ENCODE measurements around the gene TMEM131. TPM values are rescaled to one million over a fixed set of nuclear protein-coding genes. Genes with fewer than 3 reads are reported as not detected.

TMEM131 gene
- total RNA-seq, 1 donor from 2014 or later = 28.9 TPM

DNA sequence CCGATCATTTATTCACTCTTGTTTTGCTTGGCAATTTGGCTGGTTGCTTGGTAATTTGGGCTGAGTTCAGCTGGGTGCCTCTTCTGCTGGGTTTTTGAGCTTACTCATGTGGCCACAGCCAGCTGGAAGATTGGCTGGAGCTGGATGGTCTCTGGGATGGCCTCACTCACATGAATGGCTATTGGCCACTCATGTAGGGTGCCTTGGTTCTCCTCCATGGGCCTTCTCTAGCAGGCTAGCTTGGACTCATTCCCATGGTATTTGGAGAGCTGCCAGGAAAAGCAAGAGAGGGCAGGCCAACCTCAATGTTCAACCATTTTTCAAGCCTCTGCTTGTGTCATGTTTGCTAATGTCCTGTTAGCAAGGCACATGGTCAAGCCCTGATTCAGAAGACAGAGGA, 265.5 kb downstream of the TMEM131 start:
- Histone ChIP-seq H3K4me1 (peaks cover 32% of the 10 kb centered on the region), H3K4me3 (no peak overlapping the region), H3K27me3 (ENCODE audit: low read depth) (no peaks in the 10 kb centered on the region), H3K36me3 (no peaks in the 10 kb centered on the region), H3K27ac (replicated peaks) (no peak overlapping the region), H3K9me3 (replicated peaks) (peaks cover 14% of the 10 kb centered on the region)
- TF ChIP-seq, protein P1, sequence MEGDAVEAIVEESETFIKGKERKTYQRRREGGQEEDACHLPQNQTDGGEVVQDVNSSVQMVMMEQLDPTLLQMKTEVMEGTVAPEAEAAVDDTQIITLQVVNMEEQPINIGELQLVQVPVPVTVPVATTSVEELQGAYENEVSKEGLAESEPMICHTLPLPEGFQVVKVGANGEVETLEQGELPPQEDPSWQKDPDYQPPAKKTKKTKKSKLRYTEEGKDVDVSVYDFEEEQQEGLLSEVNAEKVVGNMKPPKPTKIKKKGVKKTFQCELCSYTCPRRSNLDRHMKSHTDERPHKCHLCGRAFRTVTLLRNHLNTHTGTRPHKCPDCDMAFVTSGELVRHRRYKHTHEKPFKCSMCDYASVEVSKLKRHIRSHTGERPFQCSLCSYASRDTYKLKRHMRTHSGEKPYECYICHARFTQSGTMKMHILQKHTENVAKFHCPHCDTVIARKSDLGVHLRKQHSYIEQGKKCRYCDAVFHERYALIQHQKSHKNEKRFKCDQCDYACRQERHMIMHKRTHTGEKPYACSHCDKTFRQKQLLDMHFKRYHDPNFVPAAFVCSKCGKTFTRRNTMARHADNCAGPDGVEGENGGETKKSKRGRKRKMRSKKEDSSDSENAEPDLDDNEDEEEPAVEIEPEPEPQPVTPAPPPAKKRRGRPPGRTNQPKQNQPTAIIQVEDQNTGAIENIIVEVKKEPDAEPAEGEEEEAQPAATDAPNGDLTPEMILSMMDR (IDR thresholded peaks at IDR 0.05; ENCODE audit: borderline replicate concordance) = no peak
- no peak for DNase-seq
- intact Hi-C loops (cut with micrococcal nuclease) = no loop called here

DNA sequence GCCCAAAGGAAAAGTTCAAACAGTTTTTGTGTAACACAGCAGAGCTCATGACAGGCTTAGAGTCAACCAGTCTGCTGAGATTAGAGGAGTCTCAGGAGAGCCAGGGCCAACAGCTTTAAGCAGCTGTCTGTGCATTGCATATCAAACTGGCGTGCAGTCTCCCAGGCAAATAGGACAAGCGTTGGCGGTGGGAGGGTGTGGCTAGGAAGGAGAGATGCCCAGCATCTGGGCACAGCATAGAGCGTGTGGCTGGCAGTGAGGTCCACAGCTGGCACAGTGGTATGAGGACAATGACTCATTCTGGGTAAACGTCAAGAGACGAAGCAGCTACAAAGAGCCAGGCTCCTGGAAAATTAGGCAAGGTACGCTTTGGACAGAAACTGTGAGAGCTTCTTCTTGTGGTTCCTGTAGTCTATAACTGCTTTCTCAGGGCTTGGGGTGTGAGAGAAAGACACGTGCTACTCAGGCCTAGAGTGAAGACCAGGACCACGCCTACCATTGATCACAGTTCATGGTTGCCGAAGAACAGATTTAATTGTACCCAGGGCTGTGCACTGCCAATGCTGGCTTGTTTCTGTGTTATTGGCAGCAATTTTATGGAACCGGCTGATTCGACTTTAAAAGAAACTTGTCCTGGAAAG, 267.5 kb downstream of the TMEM131 start:
- intact Hi-C loops (cut with micrococcal nuclease) = loop anchor here (1.0 kb wide), 1 partner anchor 13 kb away; no protein-coding TSS in a partner anchor

DNA sequence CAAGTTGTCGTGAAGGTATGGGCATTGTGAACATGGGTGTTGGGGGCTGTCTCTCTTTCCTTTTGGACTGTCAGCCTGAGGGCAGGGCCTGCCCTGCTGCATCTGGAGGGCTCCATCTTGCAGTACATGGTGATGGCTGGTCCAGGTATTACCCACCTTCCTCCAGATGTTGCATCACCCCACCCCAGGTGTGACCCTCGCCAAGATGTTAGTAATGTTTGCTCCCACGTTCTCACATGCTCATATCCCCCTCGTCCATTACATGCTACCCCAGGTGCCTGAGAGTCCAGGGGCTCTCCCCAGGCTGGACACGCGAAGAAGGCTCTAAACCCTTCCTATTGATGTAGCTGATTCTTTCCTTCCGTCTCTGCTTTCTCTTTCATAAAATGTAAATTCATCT, 268.5 kb downstream of the TMEM131 start:
- DNase-seq = no peak
- peaks cover 37% of the 10 kb centered on the region for H3K4me1 ChIP-seq
- no peaks in the 10 kb centered on the region for H3K36me3 ChIP-seq
- peaks cover 6% of the 10 kb centered on the region for H3K27me3 ChIP-seq (ENCODE audit: low read depth)
- TF ChIP-seq, protein P1 (IDR thresholded peaks at IDR 0.05; ENCODE audit: borderline replicate concordance) = no peak
- intact Hi-C loops (cut with micrococcal nuclease) = no loop called here
- H3K27ac ChIP-seq (replicated peaks) = peak overlapping the region; percentile 66
- peaks cover 14% of the 10 kb centered on the region for H3K9me3 ChIP-seq (replicated peaks)
- no peak overlapping the region for H3K4me3 ChIP-seq

More for the DNA sequence above, 267.5 kb downstream of the TMEM131 start:
- peak; percentile 57 for DNase-seq
- Histone ChIP-seq H3K9me3 (replicated peaks) (peaks cover 14% of the 10 kb centered on the region), H3K27me3 (ENCODE audit: low read depth) (peaks cover 6% of the 10 kb centered on the region), H3K4me3 (no peak overlapping the region), H3K27ac (replicated peaks) (peak overlapping the region; percentile 66), H3K36me3 (no peaks in the 10 kb centered on the region), H3K4me1 (peaks cover 37% of the 10 kb centered on the region)
- TF ChIP-seq, protein P1 (IDR thresholded peaks at IDR 0.05; ENCODE audit: borderline replicate concordance) = no peak

DNA sequence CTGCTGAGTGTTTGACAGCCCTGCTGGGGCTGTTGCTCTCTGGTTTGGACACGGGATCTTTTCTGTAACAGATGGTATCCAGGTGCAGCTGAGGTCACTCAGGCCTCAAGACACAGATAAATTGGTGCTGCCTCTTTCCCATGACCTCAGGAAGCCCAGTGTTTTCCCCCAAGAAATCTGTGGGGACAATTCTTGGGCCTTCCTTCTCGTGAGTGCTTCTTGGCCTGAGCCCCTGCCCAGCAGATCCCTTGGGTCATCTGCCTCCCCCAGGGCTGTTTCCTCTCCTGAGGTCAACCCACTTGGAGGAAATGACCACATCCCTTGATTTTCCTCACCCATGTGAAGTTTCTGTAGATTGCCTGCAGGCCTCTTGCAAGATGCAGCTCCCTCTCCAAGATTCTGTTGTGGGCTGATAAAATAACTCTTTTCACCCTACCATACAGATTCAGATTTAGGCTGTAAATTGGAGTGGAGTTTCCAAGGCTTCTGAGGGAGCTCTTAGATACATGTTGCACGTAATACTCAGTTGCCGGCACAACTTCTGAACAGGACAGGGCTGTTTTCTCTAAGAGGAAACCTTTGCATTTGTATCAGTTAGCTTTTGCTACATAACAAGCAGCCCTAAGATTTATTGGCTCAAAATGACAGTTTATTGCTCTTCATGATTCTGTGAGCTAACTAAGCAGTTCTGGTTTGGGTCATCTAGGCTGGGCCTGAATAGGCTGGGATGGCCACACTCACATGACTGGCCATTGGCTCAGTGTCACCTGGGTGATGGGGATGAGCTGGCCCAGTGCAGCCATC, 269.3 kb downstream of the TMEM131 start:
- Histone ChIP-seq H3K36me3 (no peaks in the 10 kb centered on the region), H3K4me1 (peaks cover 37% of the 10 kb centered on the region), H3K27me3 (ENCODE audit: low read depth) (peaks cover 6% of the 10 kb centered on the region), H3K27ac (replicated peaks) (peak overlapping the region; percentile 66), H3K9me3 (replicated peaks) (peaks cover 14% of the 10 kb centered on the region), H3K4me3 (no peak overlapping the region)
- DNase-seq = peak; percentile 54
- TF ChIP-seq, protein P1 (IDR thresholded peaks at IDR 0.05; ENCODE audit: borderline replicate concordance) = no peak
- intact Hi-C loops (cut with micrococcal nuclease) = no loop called here

DNA sequence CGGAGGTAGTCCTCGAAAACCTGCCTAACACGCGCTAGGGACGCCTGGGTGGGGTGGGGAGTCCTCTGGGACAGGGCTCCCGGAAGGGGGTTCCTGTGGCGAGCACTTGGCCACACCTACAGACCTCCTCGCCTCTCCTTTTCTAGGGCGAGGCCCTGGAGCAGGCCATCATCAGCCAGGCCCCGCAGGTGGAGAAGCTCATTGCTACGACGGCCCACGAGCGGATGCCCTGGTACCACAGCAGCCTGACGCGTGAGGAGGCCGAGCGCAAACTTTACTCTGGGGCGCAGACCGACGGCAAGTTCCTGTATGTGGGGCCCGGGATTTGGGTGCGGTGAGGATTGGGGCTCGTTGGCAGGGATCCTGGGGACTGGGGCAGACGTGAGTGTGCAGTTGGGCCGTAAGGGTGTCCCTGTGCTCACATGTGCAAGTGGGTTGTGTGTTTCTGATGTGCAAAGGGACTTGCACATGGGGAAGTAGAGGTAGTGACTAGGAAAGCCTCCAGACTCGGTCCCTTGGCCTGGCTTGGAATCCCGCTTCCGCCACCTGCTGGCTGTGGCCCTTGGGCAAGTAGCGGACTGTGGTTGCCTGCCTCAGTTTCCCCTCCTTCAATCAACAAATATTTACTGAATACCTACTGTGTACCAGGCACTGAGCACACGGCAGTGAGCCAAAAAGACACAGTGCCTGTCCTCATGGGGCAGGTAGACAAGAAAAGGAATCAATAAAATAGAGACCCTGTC, 270.6 kb downstream of the TMEM131 start:
- TF ChIP-seq, protein P1 (IDR thresholded peaks at IDR 0.05; ENCODE audit: borderline replicate concordance) = no peak
- intact Hi-C loops (cut with micrococcal nuclease) = no loop called here
- DNase-seq = no peak
- peaks cover 6% of the 10 kb centered on the region for H3K27me3 ChIP-seq (ENCODE audit: low read depth)
- H3K27ac ChIP-seq (replicated peaks) = peak overlapping the region; percentile 66
- H3K4me3 ChIP-seq = no peak overlapping the region
- peaks cover 5% of the 10 kb centered on the region for H3K9me3 ChIP-seq (replicated peaks)
- H3K36me3 ChIP-seq = no peaks in the 10 kb centered on the region
- peaks cover 37% of the 10 kb centered on the region for H3K4me1 ChIP-seq

Data from left ventricle myocardium inferior (tissue), 1 donor.